WI38 (cell line): ENCODE data around the gene COL23A1.
"Not testable (repeated sequence)": the region's sequence is repeated elsewhere in the genome, so short reads cannot be mapped to it uniquely, and the experiment has no call there.

ENCODE experiments used
- H3K4me3 ChIP-seq: 2 replicates; pipeline ENCODE4 v1.5.1; 2011; ENCODE audit warnings: low read depth, mild to moderate bottlenecking, control low read depth, low read length
- TF ChIP-seq, protein P1 (sequence below): IDR thresholded peaks from 2 replicates; pipeline ENCODE4 v1.5.1; 2012; ENCODE audit warnings: low read depth, mild to moderate bottlenecking, control low read depth, low read length

COL23A1 gene

GRCh38 chr5:178490935-178491652, 99.1 kb downstream of the COL23A1 start:
- H3K4me3 ChIP-seq, result no peak overlapping the region
- TF ChIP-seq, protein P1, sequence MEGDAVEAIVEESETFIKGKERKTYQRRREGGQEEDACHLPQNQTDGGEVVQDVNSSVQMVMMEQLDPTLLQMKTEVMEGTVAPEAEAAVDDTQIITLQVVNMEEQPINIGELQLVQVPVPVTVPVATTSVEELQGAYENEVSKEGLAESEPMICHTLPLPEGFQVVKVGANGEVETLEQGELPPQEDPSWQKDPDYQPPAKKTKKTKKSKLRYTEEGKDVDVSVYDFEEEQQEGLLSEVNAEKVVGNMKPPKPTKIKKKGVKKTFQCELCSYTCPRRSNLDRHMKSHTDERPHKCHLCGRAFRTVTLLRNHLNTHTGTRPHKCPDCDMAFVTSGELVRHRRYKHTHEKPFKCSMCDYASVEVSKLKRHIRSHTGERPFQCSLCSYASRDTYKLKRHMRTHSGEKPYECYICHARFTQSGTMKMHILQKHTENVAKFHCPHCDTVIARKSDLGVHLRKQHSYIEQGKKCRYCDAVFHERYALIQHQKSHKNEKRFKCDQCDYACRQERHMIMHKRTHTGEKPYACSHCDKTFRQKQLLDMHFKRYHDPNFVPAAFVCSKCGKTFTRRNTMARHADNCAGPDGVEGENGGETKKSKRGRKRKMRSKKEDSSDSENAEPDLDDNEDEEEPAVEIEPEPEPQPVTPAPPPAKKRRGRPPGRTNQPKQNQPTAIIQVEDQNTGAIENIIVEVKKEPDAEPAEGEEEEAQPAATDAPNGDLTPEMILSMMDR, result no peak

DNA sequence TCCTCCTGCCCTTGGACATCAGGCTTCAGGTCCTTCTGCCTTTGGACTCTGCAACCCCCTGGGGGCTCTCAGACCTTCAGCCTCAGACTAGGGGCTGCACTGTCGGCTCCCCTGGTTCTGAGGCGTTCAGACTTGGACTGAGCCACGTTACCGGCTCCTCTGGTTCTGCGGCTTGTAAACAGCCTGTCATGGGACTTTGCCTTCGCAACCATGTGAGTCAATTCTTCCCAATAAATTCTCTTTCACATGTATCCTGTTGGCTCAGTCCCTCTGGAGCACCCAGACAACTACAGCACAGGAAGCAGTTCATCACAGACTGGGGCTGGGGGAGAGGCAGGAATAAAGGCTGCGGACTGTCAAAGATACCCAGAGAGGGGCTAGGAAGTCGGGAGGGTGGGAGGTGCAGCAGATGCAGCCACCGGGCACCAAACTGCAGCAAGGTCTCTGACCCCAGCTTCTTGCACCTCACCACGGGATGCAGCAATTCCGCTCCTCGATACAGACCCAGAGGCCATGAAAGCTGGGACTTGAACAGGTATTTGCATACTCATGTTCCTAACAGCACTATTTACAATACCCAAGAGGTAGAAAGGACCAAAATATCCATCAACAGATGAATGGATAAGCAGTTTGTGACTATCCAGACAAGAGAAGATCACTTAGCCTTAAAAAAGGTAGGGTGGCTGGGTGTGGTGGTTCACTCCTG, 100.8 kb downstream of the COL23A1 start:
- no peak overlapping the region for H3K4me3 ChIP-seq
- TF ChIP-seq, protein P1, result no peak

DNA sequence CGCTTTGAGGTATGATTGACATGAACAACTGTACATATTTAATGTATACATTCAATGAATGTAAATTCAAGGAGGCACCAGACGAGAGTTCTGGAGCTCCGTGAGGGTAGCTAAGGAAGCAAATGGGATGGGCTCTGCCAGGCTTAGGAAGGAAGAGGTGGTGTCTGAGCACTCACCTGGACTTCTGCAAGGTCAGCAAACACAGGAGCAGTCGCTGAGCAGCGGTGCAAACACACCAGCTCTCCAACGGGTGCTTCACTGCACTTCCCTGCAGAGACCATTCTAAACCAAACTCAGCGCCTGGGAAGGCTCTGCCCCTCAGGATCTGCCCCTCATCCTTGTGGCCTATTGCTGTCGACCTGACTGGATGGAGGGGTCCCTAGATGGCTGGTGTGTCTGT, 101.5 kb downstream of the COL23A1 start:
- no peak overlapping the region for H3K4me3 ChIP-seq
- TF ChIP-seq, protein P1, result no peak

- TF ChIP-seq, protein P1, result no peak
- no peak overlapping the region for H3K4me3 ChIP-seq
Measured at GRCh38 chr5:178487911-178488600, 102.1 kb downstream of the COL23A1 start.

- not testable (repeated sequence) for H3K4me3 ChIP-seq
Measured at GRCh38 chr5:178486878-178487512, 103.2 kb downstream of the COL23A1 start.

- TF ChIP-seq, protein P1, result no peak
- no peak overlapping the region for H3K4me3 ChIP-seq
Measured at GRCh38 chr5:178486239-178486641, 104.0 kb downstream of the COL23A1 start.

- TF ChIP-seq, protein P1, result no peak
Measured at GRCh38 chr5:178483620-178484019, 106.6 kb downstream of the COL23A1 start.

More at GRCh38 chr5:178483620-178484019, 106.6 kb downstream of the COL23A1 start:
- no peak overlapping the region for H3K4me3 ChIP-seq
